ENCODE data around the gene TAGLN3.

Gene TAGLN3

DNA sequence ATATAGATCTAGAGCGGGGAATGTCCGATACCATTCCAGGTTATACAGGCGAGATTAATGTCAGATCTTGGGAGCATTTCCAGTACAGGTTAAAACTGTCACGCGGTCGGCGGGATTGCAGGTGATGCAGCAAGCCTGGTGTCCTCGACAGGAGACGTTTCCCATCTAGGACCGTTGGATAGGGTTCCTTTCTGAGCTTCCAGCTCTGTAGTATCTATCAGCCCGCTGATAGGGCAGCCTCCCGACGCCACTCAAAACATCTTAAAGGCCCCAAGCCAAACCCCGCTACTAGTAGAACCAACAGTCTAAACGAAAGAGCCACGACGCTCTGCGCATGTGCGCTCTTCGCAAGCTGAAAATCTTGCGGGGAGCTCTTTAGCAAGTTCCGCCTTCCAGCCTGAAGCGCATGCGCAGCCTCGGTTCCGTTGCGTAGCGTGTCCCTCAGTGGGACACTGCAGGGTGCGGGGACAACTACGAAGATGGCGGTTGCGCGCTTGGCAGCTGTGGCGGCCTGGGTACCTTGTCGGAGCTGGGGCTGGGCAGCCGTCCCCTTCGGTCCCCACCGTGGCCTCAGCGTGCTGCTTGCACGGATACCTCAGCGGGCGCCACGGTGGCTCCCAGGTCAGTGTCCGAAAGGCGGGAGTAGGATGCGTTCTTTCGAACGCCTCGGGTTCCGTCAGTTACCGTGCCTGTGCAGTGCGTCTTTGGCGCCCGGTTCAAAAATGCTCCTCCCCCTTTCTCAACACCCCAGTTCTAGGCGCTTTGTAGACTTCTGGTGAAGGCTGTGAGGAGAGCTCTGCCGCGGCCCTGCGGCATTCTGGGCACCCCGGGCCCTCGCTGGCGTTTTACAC lies 19.9 kb upstream of the TAGLN3 start, which contains the start of gene ABHD10:
ABHD10 (plus strand) TSS at position 444 of the 851 bp plus-strand sequence; CDS start at position 480, 36 bp downstream.
- peak; percentile 91 for DNase-seq

- DNase-seq, result no peak
Observed at GRCh38 chr3:111979434-111980038, 19.2 kb upstream of the TAGLN3 start.

DNA sequence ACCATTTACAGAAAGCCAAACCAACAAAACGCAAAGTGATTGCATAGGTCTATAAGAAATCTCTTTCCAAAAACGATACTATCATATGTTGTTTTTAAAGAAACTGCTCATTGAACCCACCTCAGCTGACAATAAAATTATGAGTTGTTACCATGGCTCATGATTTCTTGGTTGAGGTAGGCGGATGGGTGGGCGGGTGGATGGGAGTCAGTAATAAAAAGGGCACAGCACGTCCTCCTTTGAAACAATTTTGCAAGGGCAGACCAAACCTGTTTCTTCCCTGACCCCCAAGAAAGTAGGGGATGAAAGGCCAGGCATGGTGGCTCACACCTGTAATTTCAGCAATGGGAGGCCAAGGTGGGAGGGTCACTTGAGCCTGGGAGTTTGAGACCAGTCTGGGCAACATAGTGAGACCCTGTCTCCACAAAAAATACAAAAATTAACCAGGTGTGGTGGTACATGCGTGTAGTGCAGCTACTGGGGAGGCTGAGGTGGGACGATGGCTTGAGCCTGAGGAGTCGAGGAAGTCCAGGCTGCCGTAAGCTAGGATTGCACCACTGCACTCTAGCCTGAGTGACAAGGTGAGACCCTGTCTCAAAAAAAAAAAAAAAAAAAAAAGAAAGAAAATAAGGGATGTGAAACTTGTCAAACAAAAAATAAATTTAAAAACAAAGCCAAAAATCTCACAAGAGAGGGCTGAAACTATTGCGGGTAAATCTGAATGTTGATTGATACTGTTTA lies 17.8 kb upstream of the TAGLN3 start:
- DNase-seq, result no peak

GRCh38 chr3:111981457-111981763 lies 17.3 kb upstream of the TAGLN3 start:
- DNase-seq, result no peak

DNA sequence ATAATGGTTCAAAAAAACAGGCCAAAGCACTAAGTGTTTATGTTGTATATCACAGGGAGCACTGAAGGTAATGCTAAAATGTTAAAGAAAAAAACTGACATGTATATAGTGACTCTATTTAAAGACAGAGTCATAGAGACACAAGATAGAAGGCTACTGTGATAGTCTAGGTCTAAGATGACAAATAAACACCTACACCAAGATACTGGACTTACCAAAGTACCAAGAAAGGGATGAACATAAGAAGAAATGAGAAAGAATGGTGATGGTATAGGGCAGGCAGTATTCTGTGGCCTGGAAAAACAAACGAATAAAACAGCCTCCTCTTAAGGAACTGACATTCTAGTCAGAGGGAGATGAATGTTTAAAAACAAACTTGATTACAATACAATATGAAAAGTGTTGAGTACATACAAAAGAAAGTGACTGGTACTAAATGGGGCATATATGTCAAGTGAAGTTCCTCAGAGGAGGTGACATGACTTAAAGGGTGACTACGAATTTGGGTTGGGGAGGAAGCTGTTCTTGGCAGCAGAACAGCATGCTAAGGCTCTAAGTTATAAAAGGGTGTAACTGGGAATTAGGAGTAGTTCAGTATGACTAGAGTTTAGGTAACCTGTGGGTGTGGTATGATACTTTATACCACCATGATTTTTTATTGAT lies 14.0 kb upstream of the TAGLN3 start:
- DNase-seq, result no peak

GRCh38 chr3:111986800-111987199 lies 11.9 kb upstream of the TAGLN3 start:
- no peak for DNase-seq

- no peak for DNase-seq
Observed at GRCh38 chr3:111989061-111989678, 9.6 kb upstream of the TAGLN3 start.

DNA sequence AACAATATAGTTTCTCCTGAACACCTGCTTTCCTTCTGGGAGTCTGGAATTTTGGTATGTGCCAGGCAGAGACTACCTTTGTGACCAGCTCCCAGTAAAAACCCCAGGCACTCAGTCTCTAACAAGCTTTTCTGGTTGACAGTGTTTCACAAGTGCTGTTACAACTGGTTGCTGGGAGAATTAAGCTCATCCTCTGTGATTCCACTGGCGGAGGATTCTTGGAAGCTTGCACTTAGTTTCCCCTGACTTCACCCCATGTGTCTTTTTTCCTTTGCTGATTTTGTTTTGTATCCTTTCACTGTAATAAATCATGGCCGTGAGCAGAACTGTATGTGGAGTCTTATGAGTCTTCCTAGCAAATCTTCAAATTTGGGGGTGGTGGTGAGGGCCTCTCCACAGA lies 5.7 kb upstream of the TAGLN3 start:
- DNase-seq, result no peak

GRCh38 chr3:111999484-112000324 lies 982 bp downstream of the TAGLN3 start:
- DNase-seq, result no peak

GRCh38 chr3:112000367-112000771 lies 1.6 kb downstream of the TAGLN3 start:
- DNase-seq, result no peak

GRCh38 chr3:112000966-112001365 lies 2.2 kb downstream of the TAGLN3 start:
- DNase-seq, result no peak

- no peak for DNase-seq
Observed at GRCh38 chr3:112001526-112001925, 2.8 kb downstream of the TAGLN3 start.

GRCh38 chr3:112002096-112002971 lies 3.6 kb downstream of the TAGLN3 start:
- DNase-seq, result no peak

- DNase-seq, result no peak
Observed at GRCh38 chr3:112003321-112004080, 4.8 kb downstream of the TAGLN3 start.

- DNase-seq, result no peak
Observed at GRCh38 chr3:112004187-112004586, 5.5 kb downstream of the TAGLN3 start.

DNA sequence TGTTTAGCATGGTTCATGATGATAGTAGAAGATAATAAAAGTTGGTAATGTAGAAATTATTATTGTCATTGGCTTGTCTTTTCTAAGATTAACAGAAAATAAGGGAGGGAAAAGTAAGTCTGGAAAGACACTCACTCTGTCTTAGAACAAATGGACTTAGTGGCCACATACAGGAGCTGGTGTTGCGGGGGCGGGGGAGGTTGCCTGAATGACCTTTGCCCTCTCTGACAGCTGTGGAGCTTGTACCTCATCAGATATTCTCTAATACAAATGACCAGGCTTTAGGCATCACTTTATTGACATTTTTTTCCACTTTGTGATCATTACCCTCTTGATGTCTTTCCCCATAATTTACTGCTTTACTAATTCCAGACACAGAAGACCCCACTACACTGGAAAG lies 5.9 kb downstream of the TAGLN3 start:
- DNase-seq, result no peak

DNA sequence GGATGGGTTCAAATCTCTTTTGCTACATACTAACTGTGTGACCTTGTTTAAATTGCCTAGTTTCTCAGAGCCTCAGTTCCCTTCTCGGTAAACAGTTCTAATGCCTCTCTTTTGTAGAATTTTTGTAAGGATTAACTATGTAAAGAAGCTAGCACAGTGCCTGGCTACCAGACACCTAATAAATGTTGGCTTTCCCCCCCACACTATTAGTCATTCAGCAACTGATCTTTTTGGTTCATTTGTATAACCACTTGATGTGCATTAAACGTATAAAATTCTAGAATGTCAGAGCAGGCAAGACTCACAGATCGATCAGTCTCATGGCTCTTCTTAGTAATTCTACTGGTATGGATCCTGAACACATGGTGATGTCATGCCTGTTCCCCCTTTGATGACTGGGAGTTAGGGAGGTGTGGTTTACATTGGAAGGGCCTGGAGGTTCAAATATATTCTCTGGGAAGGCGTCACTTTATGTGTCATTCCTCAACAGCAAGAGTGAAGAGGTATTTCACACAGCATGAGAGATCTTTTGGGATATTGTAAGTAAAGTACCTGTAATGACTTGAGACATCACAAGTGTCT lies 6.5 kb downstream of the TAGLN3 start:
- DNase-seq, result no peak

- DNase-seq, result no peak
Observed at GRCh38 chr3:112007633-112008032, 8.9 kb downstream of the TAGLN3 start.

GRCh38 chr3:112009670-112010069 lies 10.9 kb downstream of the TAGLN3 start:
- DNase-seq, result no peak

DNA sequence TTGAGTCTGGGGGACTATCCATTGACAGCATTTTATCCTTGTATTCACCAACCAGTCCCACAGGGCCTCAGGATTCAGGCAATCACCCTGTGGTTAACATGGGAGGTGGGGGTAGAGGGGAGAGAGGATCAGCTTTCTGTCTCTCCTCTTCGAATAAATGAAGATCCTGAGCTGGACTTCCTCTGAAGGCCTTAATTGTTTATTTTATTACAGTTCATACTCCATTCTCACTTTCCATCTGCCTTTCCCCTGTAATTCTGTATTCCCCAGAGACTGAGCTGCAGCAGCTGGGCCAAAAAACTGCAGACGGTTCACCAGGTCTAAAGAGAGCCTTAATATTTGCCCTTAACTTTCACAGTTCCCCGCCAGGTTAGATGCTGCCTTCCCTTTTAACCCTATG lies 11.9 kb downstream of the TAGLN3 start:
- DNase-seq, result no peak
